Measurements from ENCODE around the gene ANO1. TPM values are rescaled to one million over a fixed set of nuclear protein-coding genes. Genes with fewer than 3 reads are reported as not detected.

ANO1 gene
- total RNA-seq, 1 donor from 2014 or later: 9.1 TPM

DNA sequence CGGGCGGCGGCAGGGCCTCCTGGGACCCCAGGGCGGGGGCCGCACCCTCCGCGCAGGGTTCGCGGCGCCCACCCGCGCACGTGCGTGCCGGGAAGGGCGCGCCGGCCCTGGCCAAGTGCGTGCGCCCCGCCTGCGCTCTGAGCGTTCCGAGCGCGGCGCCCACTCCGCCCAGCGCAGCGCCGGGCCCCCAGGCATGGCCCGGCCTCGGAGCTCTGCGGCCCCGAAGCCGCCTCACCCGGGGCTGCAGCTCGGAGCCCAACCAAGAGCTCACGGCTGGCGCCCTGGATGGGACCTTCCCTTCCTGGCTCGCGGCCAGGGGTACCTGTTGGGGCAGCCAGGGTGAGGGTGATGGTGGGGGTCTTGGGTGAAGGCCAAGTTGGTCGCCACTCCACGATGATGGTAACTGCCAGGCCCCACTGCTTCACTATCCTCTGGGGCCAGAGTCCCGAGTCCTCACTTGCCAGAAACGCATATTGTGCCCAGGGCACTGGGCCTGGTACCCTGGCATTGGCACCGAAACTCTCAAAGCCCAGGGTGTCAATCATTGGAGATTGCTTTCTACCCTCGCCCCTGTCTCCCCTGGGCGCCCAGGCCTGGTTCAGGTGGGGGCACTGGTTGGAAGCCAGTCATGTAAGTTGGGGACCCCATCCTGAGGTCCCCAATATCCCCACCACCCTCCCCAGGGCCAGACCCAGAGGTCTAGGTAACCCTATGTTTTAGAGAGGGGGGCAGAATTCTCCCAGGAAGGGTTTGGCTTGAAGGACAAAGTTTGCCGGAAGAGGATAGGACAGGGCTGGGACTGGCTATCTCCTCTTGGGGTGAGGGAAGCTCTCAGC, 882 bp downstream of the ANO1 start:
- Mint-ChIP-seq H3K27ac (no peak overlapping the region), H3K4me1 (ENCODE audit: low read depth) (no peaks in the 10 kb centered on the region), H3K4me3 (ENCODE audit: low read depth) (no peak overlapping the region), H3K36me3 (ENCODE audit: insufficient read depth) (no peaks in the 10 kb centered on the region), H3K27me3 (peaks cover 75% of the 10 kb centered on the region), H3K9me3 (ENCODE audit: low read depth) (no peaks in the 10 kb centered on the region)
- TF ChIP-seq CTCF (IDR thresholded peaks at IDR 0.05; ENCODE audit: unreplicated experiment): no peak
- DNase-seq (ENCODE audit: low spot score, unreplicated experiment): no peak

DNA sequence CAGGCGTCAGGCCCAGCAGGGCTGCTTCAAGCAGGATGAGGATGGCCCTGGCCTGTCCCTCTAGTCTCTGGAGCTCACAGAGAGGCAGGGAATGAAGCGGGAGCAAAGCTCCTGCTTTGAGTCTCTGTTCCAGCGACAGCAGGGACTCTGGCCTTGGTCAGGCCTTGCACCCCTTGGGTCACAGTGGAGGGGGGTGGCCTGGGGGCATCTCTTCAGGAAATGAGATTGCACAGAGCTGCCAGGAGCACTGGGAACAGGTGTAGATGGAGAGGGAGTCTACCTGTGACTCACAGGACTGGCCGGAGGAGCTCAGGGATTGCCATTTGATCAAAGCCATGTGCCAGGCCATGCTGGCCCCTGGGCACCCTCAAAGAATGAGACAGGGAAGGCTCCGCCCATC, 1.6 kb downstream of the ANO1 start:
- H3K36me3 Mint-ChIP-seq (ENCODE audit: insufficient read depth): no peaks in the 10 kb centered on the region
- DNase-seq (ENCODE audit: low spot score, unreplicated experiment): no peak

GRCh38 chr11:70080763-70081162, 2.6 kb downstream of the ANO1 start:
- H3K27ac Mint-ChIP-seq: no peak overlapping the region
- no peak overlapping the region for H3K4me3 Mint-ChIP-seq (ENCODE audit: low read depth)
- no peak for TF ChIP-seq CTCF (IDR thresholded peaks at IDR 0.05; ENCODE audit: unreplicated experiment)
- no peaks in the 10 kb centered on the region for H3K9me3 Mint-ChIP-seq (ENCODE audit: low read depth)
- peaks cover 3% of the 10 kb centered on the region for H3K4me1 Mint-ChIP-seq (ENCODE audit: low read depth)
- no peaks in the 10 kb centered on the region for H3K36me3 Mint-ChIP-seq (ENCODE audit: insufficient read depth)
- peaks cover 57% of the 10 kb centered on the region for H3K27me3 Mint-ChIP-seq
- no peak for DNase-seq (ENCODE audit: low spot score, unreplicated experiment)

More for the DNA sequence above, 1.6 kb downstream of the ANO1 start:
- no peaks in the 10 kb centered on the region for H3K9me3 Mint-ChIP-seq (ENCODE audit: low read depth)
- TF ChIP-seq CTCF (IDR thresholded peaks at IDR 0.05; ENCODE audit: unreplicated experiment): no peak
- H3K27ac Mint-ChIP-seq: no peak overlapping the region
- H3K4me1 Mint-ChIP-seq (ENCODE audit: low read depth): no peaks in the 10 kb centered on the region
- H3K27me3 Mint-ChIP-seq: peaks cover 68% of the 10 kb centered on the region
- no peak overlapping the region for H3K4me3 Mint-ChIP-seq (ENCODE audit: low read depth)

- no peak overlapping the region for H3K27ac Mint-ChIP-seq
- no peak for DNase-seq (ENCODE audit: low spot score, unreplicated experiment)
- H3K4me1 Mint-ChIP-seq (ENCODE audit: low read depth): peaks cover 11% of the 10 kb centered on the region
- H3K4me3 Mint-ChIP-seq (ENCODE audit: low read depth): no peak overlapping the region
- no peaks in the 10 kb centered on the region for H3K36me3 Mint-ChIP-seq (ENCODE audit: insufficient read depth)
- peak; percentile 48 for TF ChIP-seq CTCF (IDR thresholded peaks at IDR 0.05; ENCODE audit: unreplicated experiment)
- no peaks in the 10 kb centered on the region for H3K9me3 Mint-ChIP-seq (ENCODE audit: low read depth)
- H3K27me3 Mint-ChIP-seq: peaks cover 41% of the 10 kb centered on the region
These were observed 4.7 kb downstream of the ANO1 start for GRCh38 chr11:70082829-70083228.

- peaks cover 11% of the 10 kb centered on the region for H3K4me1 Mint-ChIP-seq (ENCODE audit: low read depth)
- H3K9me3 Mint-ChIP-seq (ENCODE audit: low read depth): no peaks in the 10 kb centered on the region
- no peak for TF ChIP-seq CTCF (IDR thresholded peaks at IDR 0.05; ENCODE audit: unreplicated experiment)
- no peak overlapping the region for H3K4me3 Mint-ChIP-seq (ENCODE audit: low read depth)
- no peak overlapping the region for H3K27ac Mint-ChIP-seq
- H3K27me3 Mint-ChIP-seq: peaks cover 37% of the 10 kb centered on the region
- H3K36me3 Mint-ChIP-seq (ENCODE audit: insufficient read depth): no peaks in the 10 kb centered on the region
- DNase-seq (ENCODE audit: low spot score, unreplicated experiment): no peak
These were observed 6.2 kb downstream of the ANO1 start for GRCh38 chr11:70084046-70084984.

Measured in progenitor cell of endocrine pancreas (in vitro differentiated cells).